K562 (cell line): ENCODE results near the gene LACTB. TPM values are rescaled to one million over a fixed set of nuclear protein-coding genes. Genes with fewer than 3 reads are reported as not detected.
A peak's percentile ranks its signal among the peaks of the same experiment; 100 is the strongest.

ENCODE experiments used
- BCOR ChIP-seq: fragments of 450-650 bp; IDR thresholded peaks from 2 replicates; pipeline ENCODE4 v1.6.1; 2016
- CC2D1A ChIP-seq: fragments of 450-650 bp; IDR thresholded peaks from 2 replicates; pipeline ENCODE4 v1.6.1; 2017; ENCODE audit warnings: mild to moderate bottlenecking
- CTBP1 ChIP-seq: fragments of 450-650 bp; IDR thresholded peaks from 2 replicates; pipeline ENCODE4 v1.6.1; 2016; ENCODE audit warnings: borderline replicate concordance
- ETS1 ChIP-seq: conservative IDR thresholded peaks from 2 replicates; pipeline ENCODE4 v1.6.1; 2011; ENCODE audit warnings: low read depth, mild to moderate bottlenecking, low read length; ENCODE audit not compliant: control insufficient read depth
- FOXA1 ChIP-seq: fragments of 450-650 bp; IDR thresholded peaks from 2 replicates; pipeline ENCODE4 v1.6.1; 2016; ENCODE audit warnings: mild to moderate bottlenecking, borderline replicate concordance
- GATA2 ChIP-seq: sonication (generic); formaldehyde crosslinking; IDR thresholded peaks from 2 replicates; pipeline ENCODE4 v1.4.0; 2020; ENCODE audit warnings: mild to moderate bottlenecking, missing genetic modification reagents
- HBP1 ChIP-seq: fragments of 450-650 bp; formaldehyde crosslinking; IDR thresholded peaks from 2 replicates; pipeline ENCODE4 v1.4.0; 2022; ENCODE audit warnings: missing genetic modification characterization
- HMBOX1 ChIP-seq: sonication (generic); IDR thresholded peaks from 2 replicates; pipeline ENCODE4 v1.6.1; 2016
- OTX1 ChIP-seq: fragments of 450-650 bp; formaldehyde crosslinking; IDR thresholded peaks from 2 replicates; pipeline ENCODE4 v1.4.0; 2022; ENCODE audit warnings: mild to moderate bottlenecking
- PHF8 ChIP-seq: fragments of 200-600 bp; sonication (generic); IDR thresholded peaks from 2 replicates; pipeline ENCODE4 v1.6.1; 2012; ENCODE audit warnings: mixed run types, mild to moderate bottlenecking, inconsistent platforms, low read length, moderate library complexity, borderline replicate concordance
- POU5F1 ChIP-seq: fragments of 150-350 bp; IDR thresholded peaks from 2 replicates; pipeline ENCODE4 v1.6.1; 2014; ENCODE audit warnings: borderline replicate concordance, low read length, low read depth, mild to moderate bottlenecking; ENCODE audit not compliant: partially characterized antibody
- SAP30 ChIP-seq: fragments of 200-600 bp; sonication (generic); IDR thresholded peaks from 2 replicates; pipeline ENCODE4 v1.6.1; 2012; ENCODE audit warnings: borderline replicate concordance, low read depth, mild to moderate bottlenecking, moderate library complexity, low read length, control low read depth, inconsistent platforms; ENCODE audit not compliant: insufficient read depth, poor library complexity, severe bottlenecking
- TOE1 ChIP-seq, 2 experiments: fragments of 450-650 bp in 1 of 2; sonication (generic) in 1 of 2; formaldehyde crosslinking in 1 of 2; IDR thresholded peaks; 2 replicates each; pipeline versions ENCODE4 v1.7.1 to v1.8.0; 2016 to 2022; ENCODE audit warnings: borderline replicate concordance in 2 of 2, mild to moderate bottlenecking in 2 of 2, antibody characterized with exemption in 1 of 2, inconsistent platforms in 1 of 2, low read depth in 1 of 2, missing genetic modification reagents in 1 of 2, moderate library complexity in 1 of 2
- TSC22D4 ChIP-seq: fragments of 450-650 bp; IDR thresholded peaks from 2 replicates; pipeline ENCODE4 v1.6.1; 2016; ENCODE audit warnings: missing genetic modification characterization, missing biosample characterization, control low read depth
- XRCC5 ChIP-seq: fragments of 200-400 bp; formaldehyde crosslinking; IDR thresholded peaks from 2 replicates; pipeline ENCODE4 v1.6.1; 2017; ENCODE audit warnings: low read depth, mild to moderate bottlenecking, low read length
- ZBTB2 ChIP-seq: fragments of 450-650 bp; IDR thresholded peaks from 2 replicates; pipeline ENCODE4 v1.6.1; 2016; ENCODE audit warnings: antibody characterized with exemption
- ZNF184 ChIP-seq: sonication (generic); formaldehyde crosslinking; IDR thresholded peaks from 2 replicates; pipeline ENCODE4 v1.5.0; 2020; ENCODE audit warnings: missing genetic modification reagents
- ZNF282 ChIP-seq: sonication (generic); formaldehyde crosslinking; IDR thresholded peaks from 2 replicates; pipeline ENCODE4 v1.8.1; 2023; ENCODE audit warnings: missing genetic modification reagents
- ZNF766 ChIP-seq: fragments of 200-800 bp; sonication (Bioruptor generic); conservative IDR thresholded peaks from 2 replicates; pipeline ENCODE4 v1.6.1; 2016; ENCODE audit warnings: missing genetic modification characterization, missing compliant biosample characterization
- polyA plus RNA-seq, 8 experiments: library from polyadenylated mRNA; depleted of rRNA in 4 of 8; stranded (reverse) in 5 of 8; unstranded in 3 of 8; fragments of >200 nt; fragmentation: Nextera tagmentation in 2 of 8; fragmentation: Illumina TruSeq in 1 of 8; extraction: Ambion mirVana in 2 of 8; extraction: Trizol in 1 of 8; gene quantifications; 2 replicates each; pipeline versions ENCODE4 v1.2.1 to v1.2.3, GENCODE V29; 2011 to 2014; ENCODE audit warnings: inconsistent platforms in 1 of 8, missing spikeins in 1 of 8
- total RNA-seq, 7 experiments: library from RNA; depleted of rRNA in 6 of 7; stranded (reverse); fragments of >200 nt in 6 of 7; fragmentation: Illumina TruSeq in 2 of 7; extraction: Trizol in 2 of 7; gene quantifications; 2 replicates each; pipeline versions ENCODE4 v1.2.1 to v1.2.3, GENCODE V29; 2011 to 2021; ENCODE audit warnings: low replicate concordance in 1 of 7
- TF ChIP-seq, protein P1 (sequence below): fragments of 450-650 bp; IDR thresholded peaks from 2 replicates; pipeline ENCODE4 v1.6.1; 2014; ENCODE audit warnings: low read depth, mild to moderate bottlenecking, moderate library complexity, borderline replicate concordance

The LACTB gene
- total and polyA plus RNA-seq, 9 of the 15 experiments (the other 6 are each of a cell fraction or from before 2014, with no cell fraction given), result 3.1 to 15.5 (median 9.8) TPM

- TF ChIP-seq ZBTB2 (0 out of 2 replicates have a peak, but pooled peaks have one; percentile 40), TOE1 (IDR thresholded peaks at IDR 0.05; ENCODE audit: borderline replicate concordance) (peak; percentile 66), TOE1 (CRISPR knock-in tag; IDR thresholded peaks at IDR 0.05; ENCODE audit: borderline replicate concordance, low read depth) (no peak), CTBP1 (peak; percentile 79), OTX1 (peak; percentile 74; the same call in 1 of the 2 replicates), ZNF282 (CRISPR knock-in tag) (no peak), TSC22D4 (tag) (peak; percentile 76; the same call in 1 of the 2 replicates), HBP1 (CRISPR knock-in tag) (peak; percentile 75; the same call in 1 of the 2 replicates), CC2D1A (0 out of 2 replicates have a peak, but pooled peaks have one; percentile 40), SAP30 (peak; percentile 47), GATA2 (CRISPR knock-in tag) (no peak), ZNF766 (CRISPR knock-in tag) (no peak), FOXA1 (no peak), BCOR (peak; percentile 49), ZNF184 (CRISPR knock-in tag) (no peak), POU5F1 (no peak), XRCC5 (no peak), PHF8 (no peak), ETS1 (no peak), HMBOX1 (0 out of 2 replicates have a peak, but pooled peaks have one; percentile 40)
- TF ChIP-seq, protein P1, sequence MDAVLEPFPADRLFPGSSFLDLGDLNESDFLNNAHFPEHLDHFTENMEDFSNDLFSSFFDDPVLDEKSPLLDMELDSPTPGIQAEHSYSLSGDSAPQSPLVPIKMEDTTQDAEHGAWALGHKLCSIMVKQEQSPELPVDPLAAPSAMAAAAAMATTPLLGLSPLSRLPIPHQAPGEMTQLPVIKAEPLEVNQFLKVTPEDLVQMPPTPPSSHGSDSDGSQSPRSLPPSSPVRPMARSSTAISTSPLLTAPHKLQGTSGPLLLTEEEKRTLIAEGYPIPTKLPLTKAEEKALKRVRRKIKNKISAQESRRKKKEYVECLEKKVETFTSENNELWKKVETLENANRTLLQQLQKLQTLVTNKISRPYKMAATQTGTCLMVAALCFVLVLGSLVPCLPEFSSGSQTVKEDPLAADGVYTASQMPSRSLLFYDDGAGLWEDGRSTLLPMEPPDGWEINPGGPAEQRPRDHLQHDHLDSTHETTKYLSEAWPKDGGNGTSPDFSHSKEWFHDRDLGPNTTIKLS, result no peak
Observed at GRCh38 chr15:63189941-63190768, 68.5 kb downstream of the LACTB start (continued).
